Breast epithelium (tissue), 3 donors: ENCODE measurements around the gene INHA.

Experiments
- CTCF ChIP-seq, 3 donors: fragments of 450-650 bp; IDR thresholded peaks; one replicate each; pipeline ENCODE4 v1.5.1; 2016 to 2017; ENCODE audit warnings: antibody characterized with exemption in 3 of 3, mild to moderate bottlenecking in 3 of 3, moderate library complexity in 3 of 3
- POLR2A ChIP-seq: fragments of 450-650 bp; IDR thresholded peaks from one replicate; pipeline ENCODE4 v1.6.1; 2016; ENCODE audit warnings: antibody characterized with exemption, mild to moderate bottlenecking, moderate library complexity
- POLR2AphosphoS5 ChIP-seq, 3 donors: sonication (generic); formaldehyde crosslinking; IDR thresholded peaks; one replicate each; pipeline ENCODE4 v1.6.1; 2017; ENCODE audit warnings: antibody characterized with exemption in 3 of 3

- no peak for TF ChIP-seq CTCF (IDR thresholded peaks at IDR 0.05)
- TF ChIP-seq POLR2A: no peak
- TF ChIP-seq POLR2AphosphoS5 (IDR thresholded peaks at IDR 0.05): no peak
Measured at GRCh38 chr2:219555956-219556355, 16.2 kb upstream of the INHA start.
